Activated effector memory CD4-positive, alpha-beta T cell treated with anti-CD3 and anti-CD28 coated beads, Interleukin-2, amount 50 U/mL, for 16 hours (primary cell): ENCODE data around the gene GSTCD.
"Not testable (repeated sequence)": the region's sequence is repeated elsewhere in the genome, so short reads cannot be mapped to it uniquely, and the experiment has no call there.

Experiments
- DNase-seq: peaks from one replicate; pipeline ENCODE4 v3.0.0-alpha.2; 2020

Gene GSTCD

DNA sequence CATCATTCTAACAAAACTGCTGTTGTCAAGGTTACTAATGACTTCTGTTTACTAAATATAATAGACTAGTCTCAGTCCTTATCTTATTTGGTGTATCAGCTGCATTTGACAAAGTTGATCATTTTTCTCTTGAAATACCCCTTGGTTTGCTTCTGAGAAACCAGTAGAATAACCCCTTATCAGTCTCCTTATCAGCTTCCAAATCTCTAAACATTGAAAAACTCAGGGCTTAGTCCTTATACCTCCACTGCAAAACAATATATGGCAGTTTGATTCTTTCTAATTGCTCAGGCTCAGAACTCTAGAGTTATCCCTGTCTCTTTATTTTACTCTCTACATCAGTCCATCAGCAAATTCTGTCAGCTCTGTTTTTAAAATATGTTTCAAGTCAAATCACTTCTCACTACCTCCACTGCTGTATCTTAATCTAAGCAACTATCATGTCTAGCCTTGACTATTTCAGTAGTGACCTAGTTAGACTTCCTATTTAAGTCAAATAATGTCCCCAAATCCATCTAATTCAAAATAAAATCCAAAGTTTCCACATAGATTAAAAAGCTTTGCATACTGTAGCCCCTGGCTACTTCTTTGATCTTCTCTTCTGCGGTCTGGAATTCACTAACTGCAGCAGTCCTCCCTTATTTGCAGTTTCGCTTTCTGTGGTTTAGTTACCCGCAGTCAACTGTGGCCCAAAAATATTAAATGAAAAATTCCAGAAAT is 99.6 kb downstream of the GSTCD start:
- DNase-seq = no peak

DNA sequence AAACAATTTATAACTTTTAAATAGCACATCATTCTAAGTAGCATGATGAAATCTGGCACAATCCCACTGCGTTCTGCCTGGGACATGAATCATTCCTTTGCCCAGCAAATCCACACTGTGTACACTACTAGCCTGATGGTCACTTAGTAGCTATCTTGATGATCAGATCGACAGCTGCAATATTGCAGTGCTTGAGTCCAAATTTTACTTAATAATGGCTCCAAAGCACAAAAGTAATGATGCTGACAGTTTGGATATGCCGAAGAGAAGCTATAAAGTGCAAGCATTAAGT is 100.1 kb downstream of the GSTCD start:
- no peak for DNase-seq

DNA sequence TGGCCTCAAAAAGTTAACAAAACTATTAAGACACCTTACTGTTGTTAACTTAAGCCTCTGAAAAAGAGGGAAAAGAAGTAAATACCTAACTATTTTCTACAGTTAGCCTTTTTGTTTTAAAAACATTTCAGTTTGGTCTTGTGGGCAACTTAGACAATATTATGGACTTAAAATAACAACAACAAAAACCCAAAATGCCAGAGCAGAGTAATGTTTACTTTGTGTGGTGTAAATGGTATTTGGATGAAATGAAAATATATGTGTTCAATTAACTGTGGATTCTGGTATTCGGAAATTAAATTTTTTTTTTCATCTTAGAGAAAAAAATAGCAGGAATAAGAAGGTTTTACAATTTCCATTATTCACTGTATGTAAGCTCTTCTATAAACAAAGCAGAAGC is 107.1 kb downstream of the GSTCD start:
- no peak for DNase-seq

DNA sequence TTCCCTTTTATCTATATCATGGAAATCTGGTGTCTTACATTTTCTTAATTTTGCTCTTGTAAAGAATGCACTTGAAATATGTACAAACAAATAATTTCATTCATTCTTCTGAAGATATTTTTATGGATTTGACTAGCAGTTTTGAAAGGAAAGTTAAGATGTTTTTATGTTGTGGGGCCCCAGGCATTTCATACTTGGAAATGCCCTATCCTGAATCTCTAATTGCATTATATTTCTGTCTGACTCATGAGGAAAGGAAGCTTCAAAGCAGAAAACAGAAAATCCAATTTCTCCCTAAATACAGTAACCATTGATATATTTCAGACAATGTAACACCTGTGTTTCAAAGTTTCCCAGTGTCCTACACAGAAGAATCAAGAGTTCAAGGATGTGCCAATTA is 113.5 kb downstream of the GSTCD start:
- DNase-seq = no peak

DNA sequence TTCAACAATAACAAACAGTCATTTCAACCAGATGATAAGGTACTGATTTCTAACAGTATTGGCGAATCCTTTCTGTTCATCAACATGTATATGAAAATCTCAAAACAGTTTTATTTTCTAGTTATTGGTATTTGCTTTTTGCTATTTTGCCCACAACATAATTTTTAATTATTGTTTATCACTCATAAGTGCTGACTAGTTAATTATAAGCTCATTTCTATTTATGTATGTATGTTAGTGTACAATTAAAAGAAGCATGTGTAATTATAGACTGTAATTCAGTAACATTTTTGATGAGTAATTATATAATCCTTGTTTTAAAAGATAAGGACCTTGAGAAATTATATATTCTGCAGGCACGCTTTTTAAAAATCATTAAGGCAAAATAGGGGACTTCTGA is 119.5 kb downstream of the GSTCD start:
- DNase-seq = no peak

DNA sequence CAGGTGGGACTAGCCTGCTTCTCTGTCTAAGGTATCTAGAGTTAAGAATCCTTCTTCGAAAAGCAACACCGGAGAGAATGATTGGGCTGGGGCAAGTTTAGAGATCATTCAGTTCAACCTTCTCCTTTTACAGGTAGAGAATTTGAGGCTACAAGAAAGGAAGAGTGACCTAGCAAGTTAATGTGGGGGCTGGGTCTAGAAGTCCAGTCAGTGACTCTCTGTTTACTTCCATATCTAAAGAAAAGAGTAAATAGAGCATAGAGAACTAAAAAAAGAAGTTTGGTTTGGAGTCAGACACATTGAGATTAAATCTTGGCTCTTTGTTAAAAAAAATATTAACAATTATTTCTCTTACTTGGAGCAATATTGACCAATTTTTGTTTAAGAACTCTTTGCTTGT is 122.6 kb downstream of the GSTCD start:
- DNase-seq = no peak

DNA sequence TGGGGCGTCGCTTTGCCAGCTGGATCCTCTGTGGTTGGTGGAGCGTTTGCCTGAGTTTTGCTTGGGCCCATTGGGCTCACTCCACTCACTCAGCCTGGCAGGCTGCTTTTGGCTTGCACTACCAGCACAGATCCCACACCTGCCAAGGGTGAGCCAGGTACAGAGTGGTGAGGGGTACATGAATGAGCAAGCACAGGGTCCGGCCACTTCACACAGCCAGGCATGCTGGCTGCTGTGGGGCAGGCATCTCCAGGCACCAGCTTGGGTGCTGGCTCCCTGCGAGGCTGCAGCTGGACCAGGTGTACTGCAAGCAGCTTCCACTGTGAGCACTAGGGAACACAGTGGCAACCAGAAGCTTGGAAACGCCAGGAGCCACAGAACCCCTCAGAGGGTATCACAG is 126.6 kb downstream of the GSTCD start:
- no peak for DNase-seq

DNA sequence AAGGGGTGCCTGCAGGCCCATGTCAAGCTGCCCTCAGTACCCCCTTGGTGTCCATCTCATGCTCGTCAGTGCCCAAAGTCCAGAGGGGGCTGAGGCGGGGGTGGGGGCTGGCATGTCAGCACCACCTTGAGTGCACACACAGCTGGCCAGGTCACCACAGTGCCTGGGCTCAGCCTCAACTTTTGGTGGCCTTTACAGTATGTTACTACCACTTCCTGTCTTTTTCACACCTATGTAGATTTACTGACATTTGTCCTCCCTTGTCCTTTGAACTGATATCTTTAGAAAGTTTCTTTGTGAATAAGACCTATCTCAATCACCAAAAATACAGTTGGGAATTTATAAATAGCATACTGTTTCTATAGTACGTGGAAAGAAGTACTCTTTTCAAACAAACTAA is 128.0 kb downstream of the GSTCD start:
- DNase-seq = no peak

DNA sequence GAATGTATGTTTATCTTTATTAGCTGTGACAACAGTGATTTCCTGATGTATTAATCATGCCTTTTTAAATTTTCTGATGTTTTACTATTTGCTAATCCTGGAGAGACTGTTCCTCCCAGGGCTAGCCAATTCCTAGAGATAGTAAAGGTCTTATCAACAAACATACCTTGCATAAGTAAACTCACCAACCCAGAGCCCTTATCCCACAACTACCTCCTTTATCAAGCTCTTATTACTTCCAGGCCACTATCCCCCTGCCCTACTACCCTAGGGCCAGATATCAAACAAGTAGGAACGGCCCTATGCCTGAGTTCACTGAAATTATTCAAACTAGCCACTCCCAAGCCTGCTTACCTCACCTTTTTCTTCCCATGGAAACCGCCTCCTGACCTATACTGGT is 128.5 kb downstream of the GSTCD start:
- no peak for DNase-seq

DNA sequence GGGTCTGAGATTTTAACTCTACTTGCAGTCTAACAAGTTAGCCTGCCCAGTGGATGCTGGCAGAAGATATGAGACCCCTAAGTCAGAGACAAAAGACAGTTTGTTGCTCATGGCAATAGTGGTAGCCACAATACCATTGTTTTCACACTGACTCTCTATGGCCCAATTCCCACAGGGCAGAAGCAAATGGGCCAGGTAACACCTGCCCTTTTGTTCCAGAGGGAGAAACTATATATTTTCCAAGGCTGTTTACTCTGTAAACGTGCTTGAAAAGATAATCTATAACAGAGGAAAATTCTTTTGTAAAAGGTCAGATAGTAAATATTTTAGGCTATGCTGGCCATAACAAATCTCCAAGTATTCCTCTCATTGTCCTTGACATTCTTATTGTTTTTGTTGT is 129.5 kb downstream of the GSTCD start:
- no peak for DNase-seq

DNA sequence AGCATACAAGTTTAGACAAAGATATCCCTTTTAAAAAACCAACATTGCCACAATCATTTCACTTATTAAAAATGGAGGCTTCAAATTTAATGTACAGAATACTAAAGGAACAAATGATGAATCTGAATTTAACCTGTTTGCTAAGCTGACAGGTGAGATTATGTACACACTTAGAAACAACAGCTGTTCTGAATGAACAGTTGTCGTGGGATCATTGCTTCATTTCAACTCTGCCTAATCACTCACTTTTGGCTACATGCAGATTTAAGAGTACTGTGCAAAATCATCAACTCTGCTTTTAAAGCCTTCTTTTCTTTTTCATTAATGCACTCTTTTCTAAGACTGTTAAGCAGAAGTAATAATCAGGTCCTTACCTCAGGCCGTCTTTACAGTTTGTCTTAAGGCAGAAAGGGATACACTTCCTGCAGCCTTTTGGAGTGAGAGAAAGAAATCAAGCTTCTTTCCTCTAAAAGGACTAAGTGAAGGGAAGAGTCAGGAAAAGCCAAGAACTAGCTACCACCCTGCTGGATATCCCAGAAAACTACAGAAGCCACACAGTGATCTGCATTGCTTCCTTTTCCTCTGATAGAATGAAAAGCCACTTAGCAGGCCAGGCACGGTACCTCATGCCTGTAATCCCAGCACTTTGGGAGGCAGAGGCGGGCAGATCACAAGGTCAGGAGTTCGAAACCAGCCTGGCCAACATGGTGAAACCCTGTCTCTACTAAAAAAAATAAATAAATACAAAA is 132.0 kb downstream of the GSTCD start:
- DNase-seq = no peak

DNA sequence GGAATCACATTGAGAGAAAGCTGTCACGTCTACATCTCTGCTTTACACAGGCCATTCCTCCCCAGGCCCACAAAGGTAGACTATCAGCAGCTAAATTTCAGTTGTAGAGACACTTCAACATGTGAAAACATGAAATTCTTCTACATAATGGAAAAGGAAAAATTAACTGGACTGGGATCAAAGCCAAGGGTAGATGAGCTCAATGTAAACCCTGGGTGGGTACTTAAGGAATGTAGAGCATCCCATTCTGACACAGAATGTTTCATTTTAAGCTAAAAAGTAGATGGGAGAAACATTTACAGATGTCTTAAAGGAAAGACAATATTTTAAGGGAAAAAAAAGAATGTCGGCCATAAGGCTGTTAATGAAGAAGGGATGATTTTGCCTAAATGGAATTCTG is 135.4 kb downstream of the GSTCD start:
- no peak for DNase-seq

DNA sequence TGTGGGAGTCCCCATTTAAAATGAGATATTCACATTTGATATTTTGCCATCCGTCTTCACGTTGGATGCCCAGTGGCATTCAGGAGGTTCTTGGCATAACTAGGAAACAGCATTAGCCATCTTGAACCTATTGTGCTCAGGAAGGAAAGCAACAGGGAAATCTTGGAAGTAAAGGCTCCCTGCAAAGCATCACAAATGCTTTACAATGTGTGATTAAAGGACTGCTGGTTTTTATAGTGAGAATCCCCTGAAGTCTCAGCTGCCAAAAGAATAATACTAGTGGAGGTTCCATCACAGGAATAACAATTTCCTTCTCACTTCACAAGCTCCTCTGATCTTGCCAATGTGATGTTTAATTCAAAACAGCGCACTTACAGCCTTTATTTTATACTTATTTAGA is 137.0 kb downstream of the GSTCD start:
- DNase-seq = no peak

DNA sequence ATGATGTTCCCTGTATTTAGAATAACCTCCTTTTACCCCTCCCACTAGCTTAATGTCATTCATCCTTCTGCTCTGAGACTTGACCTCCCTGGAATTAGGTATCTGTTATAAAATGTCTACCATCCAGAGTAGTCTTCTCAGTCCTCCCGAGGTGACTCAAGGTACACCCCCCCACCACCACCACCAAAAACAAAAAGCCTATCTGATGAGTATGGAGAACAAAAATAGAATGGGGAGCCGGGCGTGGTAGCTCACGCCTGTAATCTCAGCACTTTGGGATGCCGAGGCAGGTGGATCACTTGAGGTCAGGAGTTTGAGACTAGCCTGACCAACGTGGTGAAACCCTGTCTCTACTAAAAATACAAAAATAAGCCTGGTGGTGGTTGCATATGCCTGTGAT is 139.8 kb downstream of the GSTCD start:
- DNase-seq = not testable (repeated sequence)

DNA sequence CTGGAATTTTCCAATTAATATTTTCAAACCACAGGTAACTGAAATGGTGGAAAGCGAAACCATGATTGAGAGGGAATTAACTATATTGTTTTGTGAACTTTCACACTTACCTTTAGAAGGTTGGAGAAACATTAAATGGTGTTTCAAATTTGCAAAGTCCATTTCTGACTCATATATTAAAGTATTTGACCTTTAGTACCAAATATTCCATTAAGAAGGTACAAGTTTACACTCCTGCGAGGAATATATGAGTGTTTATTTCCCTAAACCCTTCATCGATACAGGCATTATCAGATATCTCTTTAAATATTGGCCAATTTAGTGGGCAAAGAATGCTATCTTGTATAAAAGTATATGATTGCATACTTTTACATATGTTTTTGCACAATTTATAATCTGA is 142.6 kb downstream of the GSTCD start:
- DNase-seq = no peak

DNA sequence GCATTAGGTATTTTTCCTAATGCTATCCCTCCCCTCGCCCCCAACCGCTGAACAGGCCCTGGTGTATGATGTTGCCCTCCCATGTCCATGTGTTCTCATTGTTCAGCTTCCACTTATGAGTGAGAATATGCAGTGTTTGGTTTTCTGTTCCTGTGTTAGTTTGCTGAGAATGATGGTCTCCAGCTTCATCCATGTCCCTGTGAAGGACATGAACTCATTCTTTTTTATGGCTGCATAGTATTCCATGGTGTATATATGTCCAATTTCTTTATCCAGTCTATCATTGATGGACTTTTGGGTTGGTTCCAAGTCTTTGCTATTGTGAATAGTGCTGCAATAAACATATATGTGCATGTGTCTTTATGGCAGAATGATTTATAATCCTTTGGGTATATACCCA is 143.6 kb downstream of the GSTCD start:
- not testable (repeated sequence) for DNase-seq

DNA sequence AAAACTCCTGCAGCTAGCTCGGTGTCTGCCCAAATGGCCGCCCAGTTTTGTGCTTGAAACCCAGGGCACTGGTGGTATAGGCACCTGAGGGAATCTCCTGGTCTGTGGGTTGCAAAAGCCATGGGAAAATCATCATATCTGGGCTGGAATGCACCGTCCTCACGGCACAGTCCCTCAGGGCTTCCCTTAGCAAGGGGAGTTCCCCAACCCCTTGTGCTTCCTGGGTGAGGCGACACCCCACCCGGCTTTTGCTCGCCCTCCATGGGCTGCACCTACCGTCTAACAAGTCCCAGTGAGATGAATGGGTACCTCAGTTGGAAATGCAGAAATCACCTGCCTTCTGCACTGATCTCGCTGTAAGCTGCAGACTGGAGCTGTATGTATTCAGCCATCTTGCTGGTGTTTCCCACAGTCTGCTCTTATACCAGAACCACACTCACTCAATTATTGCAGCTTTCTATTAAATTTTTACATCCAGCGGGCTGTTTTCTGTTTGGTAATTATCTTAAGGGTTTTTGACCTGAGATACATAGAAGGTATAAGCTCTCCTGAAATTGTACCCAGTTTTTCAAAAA is 150.0 kb downstream of the GSTCD start:
- no peak for DNase-seq

DNA sequence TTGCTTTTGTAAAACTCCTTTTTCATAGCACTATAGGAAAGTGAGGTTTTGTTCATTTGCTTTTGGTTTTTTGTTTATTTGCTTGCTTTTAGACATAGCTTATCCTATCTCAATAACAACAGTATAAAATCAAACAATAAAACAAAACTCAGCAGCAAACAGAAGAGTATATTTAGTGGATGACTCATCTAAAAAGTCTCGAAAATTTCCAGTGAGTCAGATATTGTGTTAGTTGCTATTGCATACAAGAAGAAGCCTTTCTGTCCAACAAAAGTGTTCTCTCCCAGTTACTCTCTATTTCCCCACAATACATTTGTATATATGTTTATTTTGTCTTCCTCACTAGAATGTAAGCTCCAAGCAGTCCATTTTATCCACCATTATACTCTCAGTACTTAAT is 150.6 kb downstream of the GSTCD start:
- DNase-seq = no peak

DNA sequence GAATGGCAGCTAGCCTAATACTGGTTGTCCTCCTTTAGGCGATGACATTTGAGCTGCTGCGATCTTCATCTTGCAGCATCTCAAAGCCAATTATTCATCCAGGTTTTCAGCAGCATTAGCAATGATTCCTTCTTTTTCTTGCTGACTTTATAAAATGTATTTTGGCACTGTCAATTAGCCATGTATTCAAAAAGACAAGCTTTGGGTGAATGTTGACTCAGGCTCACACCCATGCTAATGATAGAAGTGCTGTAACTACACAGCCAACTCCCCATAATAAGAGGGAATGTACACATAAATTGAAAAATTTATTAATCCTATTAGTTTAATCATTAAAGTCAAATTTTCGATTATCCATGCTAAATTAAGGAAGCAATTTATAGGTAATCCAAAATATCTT is 162.4 kb downstream of the GSTCD start:
- DNase-seq = no peak

DNA sequence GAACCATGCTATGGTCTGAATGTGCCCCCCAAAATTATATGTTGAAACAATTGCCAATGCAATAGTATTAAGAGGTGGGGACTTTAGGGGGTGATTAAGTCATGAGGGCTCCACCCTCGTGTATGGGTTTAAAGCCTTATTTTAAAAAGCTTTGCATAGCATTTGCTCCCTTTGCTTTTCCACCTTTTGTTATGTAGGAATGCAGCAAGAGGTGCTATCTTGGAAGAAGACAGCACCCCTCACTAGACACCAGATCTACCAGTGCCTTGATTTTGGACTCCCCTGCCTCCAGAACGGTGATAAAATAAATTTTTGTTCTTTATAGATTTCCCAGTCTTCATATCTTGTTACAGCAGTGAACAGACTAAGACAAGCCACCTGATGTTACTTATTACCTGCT is 163.4 kb downstream of the GSTCD start:
- no peak for DNase-seq

DNA sequence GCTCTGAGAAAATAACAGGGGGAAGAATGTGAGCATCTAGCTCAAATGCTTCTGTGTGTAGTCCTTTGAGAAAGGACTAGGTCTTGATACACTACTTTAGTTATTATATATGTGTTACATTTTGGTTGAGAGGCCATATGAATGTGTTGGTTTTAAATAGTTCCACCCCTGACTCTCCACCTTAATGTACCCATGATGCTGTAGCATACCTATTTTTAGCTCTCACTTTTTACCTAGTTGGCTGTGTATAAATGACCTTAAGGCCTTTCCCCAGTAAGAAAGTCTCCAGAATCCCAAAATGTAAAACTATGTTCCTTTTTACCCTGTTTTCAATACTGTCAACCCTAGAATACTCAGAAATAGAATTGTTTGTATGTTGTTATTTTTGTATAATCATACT is 166.6 kb downstream of the GSTCD start:
- DNase-seq = no peak

DNA sequence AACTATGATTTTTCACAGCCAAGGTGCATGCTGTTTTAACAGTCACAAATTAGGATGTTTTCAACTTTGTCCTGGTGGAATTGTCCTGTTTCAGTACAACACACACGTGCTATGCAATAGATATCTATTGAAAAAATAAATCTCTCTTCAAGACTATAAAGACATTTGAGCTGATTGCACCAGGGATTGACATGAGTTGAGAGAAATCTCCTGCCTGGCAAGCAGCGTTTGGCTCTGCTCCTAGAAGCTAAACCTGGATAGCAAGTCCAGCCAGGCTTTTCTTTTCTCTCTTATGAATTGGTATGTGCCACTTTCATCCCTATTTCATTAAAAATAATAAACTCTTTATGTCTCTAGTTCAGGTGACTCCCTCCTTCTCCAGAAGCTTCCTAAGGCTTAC is 170.1 kb downstream of the GSTCD start:
- no peak for DNase-seq

DNA sequence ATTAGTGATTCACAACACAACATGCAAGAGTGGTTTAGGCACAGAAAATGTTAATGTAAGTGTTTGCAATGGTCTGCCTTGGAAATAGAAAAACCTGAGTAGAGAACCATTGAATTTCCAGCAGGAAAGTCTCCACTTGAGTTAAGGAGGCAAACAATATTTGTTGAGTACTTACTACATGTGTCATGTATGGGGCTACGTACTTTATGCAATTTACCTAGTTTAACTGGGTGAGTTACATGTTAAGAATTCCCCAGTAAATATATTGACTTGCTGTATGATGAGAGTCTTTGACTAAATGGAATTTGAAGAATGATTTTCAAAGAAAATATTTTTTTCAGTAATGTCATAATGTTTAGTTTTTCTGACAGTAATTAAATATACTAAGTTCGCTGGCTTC is 178.9 kb downstream of the GSTCD start:
- no peak for DNase-seq

DNA sequence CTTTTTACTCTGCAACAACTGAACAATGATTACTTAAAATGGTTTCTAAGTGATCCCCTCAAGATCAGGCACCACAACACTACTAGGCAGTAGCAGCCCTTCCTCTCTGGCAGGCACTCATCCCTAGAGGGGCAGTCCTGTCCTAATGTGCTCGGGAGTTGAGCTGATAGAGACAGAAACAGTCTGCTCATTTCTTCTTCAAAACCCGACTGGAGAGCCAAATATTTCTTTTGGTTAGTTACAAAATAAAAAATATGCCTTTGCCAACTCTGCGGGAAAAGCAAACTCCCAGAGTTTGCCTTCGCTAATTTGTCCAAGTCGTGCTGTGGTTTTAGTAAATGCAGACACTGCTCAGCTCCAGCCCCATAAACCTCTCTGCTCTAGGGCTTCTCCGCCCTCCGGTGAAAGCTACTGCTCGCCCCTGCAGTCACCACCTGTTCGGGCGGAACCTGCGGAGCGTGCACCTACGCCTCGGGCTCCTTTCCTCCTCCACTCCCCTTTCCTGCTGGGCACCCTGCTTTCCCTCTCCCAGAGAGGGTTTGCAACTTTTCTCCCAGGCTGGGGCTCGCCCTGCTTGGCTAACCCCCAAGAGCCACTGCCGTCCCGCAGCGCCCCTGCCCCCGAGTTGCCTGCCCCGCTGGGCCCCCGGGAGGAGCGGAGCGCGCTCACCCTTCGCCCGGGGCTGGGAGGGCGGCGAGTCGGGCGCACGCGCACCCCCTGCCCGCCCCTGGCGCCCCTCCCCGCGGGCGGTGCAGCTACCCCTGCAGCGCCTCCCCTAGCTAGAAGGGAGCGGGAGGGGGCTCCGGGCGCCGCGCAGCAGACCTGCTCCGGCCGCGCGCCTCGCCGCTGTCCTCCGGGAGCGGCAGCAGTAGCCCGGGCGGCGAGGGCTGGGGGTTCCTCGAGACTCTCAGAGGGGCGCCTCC is 186.3 kb downstream of the GSTCD start, which contains the start of gene NPNT:
NPNT (plus strand) TSS at position 812 of the 923 bp plus-strand sequence. CDS start 182 bp downstream, outside the sequence.
- no peak for DNase-seq
